Memory B cell (primary cell): ENCODE results near the gene SNTG2.

ENCODE experiments used
- ATAC-seq: fragments of 150-1000 bp; cut with Tn5 transposase; 2 replicates; pipeline ENCODE4 v1.10.0; 2021; ENCODE audit warnings: low read depth, mild to moderate bottlenecking, moderate library complexity
- DNase-seq, 2 donors: peaks; one replicate each; pipeline ENCODE4 v3.0.0; 2022; ENCODE audit warnings: low spot score in 2 of 2
- H3K27ac Mint-ChIP-seq: one replicate; pipeline ENCODE4 v1.8.0; 2022; ENCODE audit warnings: mild to moderate bottlenecking, moderate library complexity, mixed read lengths
- H3K27me3 Mint-ChIP-seq: one replicate; pipeline ENCODE4 v1.8.0; 2022; ENCODE audit warnings: mixed read lengths
- H3K36me3 Mint-ChIP-seq: one replicate; pipeline ENCODE4 v1.8.0; 2022; ENCODE audit warnings: mild to moderate bottlenecking, mixed read lengths
- H3K4me1 Mint-ChIP-seq: one replicate; pipeline ENCODE4 v1.8.0; 2022; ENCODE audit warnings: mixed read lengths
- H3K4me3 Mint-ChIP-seq: one replicate; pipeline ENCODE4 v1.8.0; 2022; ENCODE audit warnings: mild to moderate bottlenecking, moderate library complexity, mixed read lengths
- H3K9me3 Mint-ChIP-seq: one replicate; pipeline ENCODE4 v1.8.0; 2022; ENCODE audit warnings: mixed read lengths

SNTG2 gene

GRCh38 chr2:920573-920972, 30.1 kb upstream of the SNTG2 start:
- no peaks in the 10 kb centered on the region for H3K4me1 Mint-ChIP-seq
- H3K27me3 Mint-ChIP-seq = peaks cover 3% of the 10 kb centered on the region
- no peaks in the 10 kb centered on the region for H3K9me3 Mint-ChIP-seq
- no peak for ATAC-seq
- DNase-seq = no peak
- no peak overlapping the region for H3K27ac Mint-ChIP-seq
- no peak overlapping the region for H3K4me3 Mint-ChIP-seq
- no peaks in the 10 kb centered on the region for H3K36me3 Mint-ChIP-seq

- no peak for ATAC-seq
- Mint-ChIP-seq H3K27ac (no peak overlapping the region), H3K4me1 (no peaks in the 10 kb centered on the region), H3K36me3 (no peaks in the 10 kb centered on the region), H3K27me3 (peaks cover 3% of the 10 kb centered on the region), H3K9me3 (no peaks in the 10 kb centered on the region), H3K4me3 (no peak overlapping the region)
- DNase-seq = no peak
These were observed 29.6 kb upstream of the SNTG2 start for GRCh38 chr2:920999-921398.

GRCh38 chr2:922185-922584, 28.5 kb upstream of the SNTG2 start:
- ATAC-seq = no peak
- no peak overlapping the region for H3K27ac Mint-ChIP-seq
- DNase-seq = no peak

GRCh38 chr2:923832-924601, 26.6 kb upstream of the SNTG2 start:
- Mint-ChIP-seq H3K4me3 (no peak overlapping the region), H3K27me3 (peaks cover 5% of the 10 kb centered on the region), H3K9me3 (peaks cover 1% of the 10 kb centered on the region), H3K27ac (no peak overlapping the region), H3K36me3 (no peaks in the 10 kb centered on the region), H3K4me1 (no peaks in the 10 kb centered on the region)
- ATAC-seq = no peak
- no peak for DNase-seq

More at GRCh38 chr2:922185-922584, 28.5 kb upstream of the SNTG2 start:
- no peaks in the 10 kb centered on the region for H3K4me1 Mint-ChIP-seq
- H3K36me3 Mint-ChIP-seq = no peaks in the 10 kb centered on the region
- H3K4me3 Mint-ChIP-seq = no peak overlapping the region
- no peaks in the 10 kb centered on the region for H3K9me3 Mint-ChIP-seq
- peaks cover 3% of the 10 kb centered on the region for H3K27me3 Mint-ChIP-seq

GRCh38 chr2:924701-925100, 25.9 kb upstream of the SNTG2 start:
- Mint-ChIP-seq H3K27ac (no peak overlapping the region), H3K27me3 (peaks cover 5% of the 10 kb centered on the region), H3K4me1 (no peaks in the 10 kb centered on the region), H3K9me3 (peaks cover 1% of the 10 kb centered on the region), H3K36me3 (no peaks in the 10 kb centered on the region), H3K4me3 (no peak overlapping the region)
- ATAC-seq (no peak), DNase-seq (no peak)

- no peak overlapping the region for H3K4me3 Mint-ChIP-seq
- H3K4me1 Mint-ChIP-seq = no peaks in the 10 kb centered on the region
- ATAC-seq = no peak
- H3K27me3 Mint-ChIP-seq = peaks cover 5% of the 10 kb centered on the region
- peaks cover 1% of the 10 kb centered on the region for H3K9me3 Mint-ChIP-seq
- H3K36me3 Mint-ChIP-seq = no peaks in the 10 kb centered on the region
- no peak overlapping the region for H3K27ac Mint-ChIP-seq
- no peak for DNase-seq
These were observed 25.3 kb upstream of the SNTG2 start for GRCh38 chr2:925309-925708.

- ATAC-seq (no peak), DNase-seq (no peak)
- Mint-ChIP-seq H3K36me3 (no peaks in the 10 kb centered on the region), H3K27ac (no peak overlapping the region), H3K27me3 (peaks cover 5% of the 10 kb centered on the region), H3K4me1 (no peaks in the 10 kb centered on the region), H3K4me3 (no peak overlapping the region), H3K9me3 (peaks cover 1% of the 10 kb centered on the region)
These were observed 24.9 kb upstream of the SNTG2 start for GRCh38 chr2:925711-926110.

- DNase-seq (no peak), ATAC-seq (no peak)
- Mint-ChIP-seq H3K27ac (no peak overlapping the region), H3K4me1 (no peaks in the 10 kb centered on the region), H3K9me3 (peaks cover 1% of the 10 kb centered on the region), H3K36me3 (no peaks in the 10 kb centered on the region), H3K4me3 (no peak overlapping the region), H3K27me3 (peaks cover 5% of the 10 kb centered on the region)
These were observed 24.3 kb upstream of the SNTG2 start for GRCh38 chr2:926259-926793.

- DNase-seq = no peak
- ATAC-seq = no peak
- Mint-ChIP-seq H3K27me3 (peaks cover 5% of the 10 kb centered on the region), H3K27ac (no peak overlapping the region), H3K9me3 (peaks cover 1% of the 10 kb centered on the region), H3K4me3 (no peak overlapping the region), H3K36me3 (no peaks in the 10 kb centered on the region), H3K4me1 (no peaks in the 10 kb centered on the region)
These were observed 23.8 kb upstream of the SNTG2 start for GRCh38 chr2:926896-927295.

- H3K9me3 Mint-ChIP-seq = peaks cover 1% of the 10 kb centered on the region
- ATAC-seq (no peak), DNase-seq (no peak)
- H3K4me3 Mint-ChIP-seq = no peak overlapping the region
- peaks cover 4% of the 10 kb centered on the region for H3K27me3 Mint-ChIP-seq
- no peaks in the 10 kb centered on the region for H3K36me3 Mint-ChIP-seq
- no peaks in the 10 kb centered on the region for H3K4me1 Mint-ChIP-seq
- H3K27ac Mint-ChIP-seq = no peak overlapping the region
These were observed 21.5 kb upstream of the SNTG2 start for GRCh38 chr2:929011-929735.

- no peak overlapping the region for H3K4me3 Mint-ChIP-seq
- no peaks in the 10 kb centered on the region for H3K36me3 Mint-ChIP-seq
- H3K9me3 Mint-ChIP-seq = peaks cover 1% of the 10 kb centered on the region
- no peak for ATAC-seq
- peaks cover 2% of the 10 kb centered on the region for H3K27me3 Mint-ChIP-seq
- no peak for DNase-seq
- H3K27ac Mint-ChIP-seq = no peak overlapping the region
- H3K4me1 Mint-ChIP-seq = no peaks in the 10 kb centered on the region
These were observed 20.7 kb upstream of the SNTG2 start for GRCh38 chr2:929925-930324.

GRCh38 chr2:930935-931334, 19.7 kb upstream of the SNTG2 start:
- no peak overlapping the region for H3K27ac Mint-ChIP-seq
- no peaks in the 10 kb centered on the region for H3K36me3 Mint-ChIP-seq
- ATAC-seq (no peak), DNase-seq (no peak)
- H3K9me3 Mint-ChIP-seq = peaks cover 1% of the 10 kb centered on the region
- no peaks in the 10 kb centered on the region for H3K4me1 Mint-ChIP-seq
- no peak overlapping the region for H3K4me3 Mint-ChIP-seq
- peaks cover 2% of the 10 kb centered on the region for H3K27me3 Mint-ChIP-seq

GRCh38 chr2:932320-933115, 18.1 kb upstream of the SNTG2 start:
- no peak overlapping the region for H3K27ac Mint-ChIP-seq
- ATAC-seq (no peak), DNase-seq (no peak)
- H3K36me3 Mint-ChIP-seq = no peaks in the 10 kb centered on the region
- no peaks in the 10 kb centered on the region for H3K4me1 Mint-ChIP-seq
- no peak overlapping the region for H3K4me3 Mint-ChIP-seq
- peaks cover 1% of the 10 kb centered on the region for H3K9me3 Mint-ChIP-seq
- H3K27me3 Mint-ChIP-seq = peaks cover 2% of the 10 kb centered on the region

GRCh38 chr2:933734-934295, 16.8 kb upstream of the SNTG2 start:
- DNase-seq (no peak), ATAC-seq (no peak)
- Mint-ChIP-seq H3K27me3 (no peaks in the 10 kb centered on the region), H3K27ac (no peak overlapping the region), H3K4me3 (no peak overlapping the region), H3K4me1 (no peaks in the 10 kb centered on the region), H3K9me3 (no peaks in the 10 kb centered on the region), H3K36me3 (no peaks in the 10 kb centered on the region)
